Choroid plexus epithelial cell (primary cell): ENCODE data around the gene GALNT17.

Source experiments
- DNase-seq: peaks from one replicate; pipeline ENCODE4 v3.0.0-alpha.2; 2010; ENCODE audit warnings: low read depth
- H3K4me3 ChIP-seq: 2 replicates; pipeline ENCODE4 v1.5.1; 2011; ENCODE audit warnings: low read depth, mild to moderate bottlenecking, control low read depth, low read length, moderate library complexity
- CTCF ChIP-seq: conservative IDR thresholded peaks from 2 replicates; pipeline ENCODE4 v1.5.1; 2011; ENCODE audit warnings: low read depth, mild to moderate bottlenecking, control low read depth, inconsistent platforms, low read length, moderate library complexity

The GALNT17 gene

GRCh38 chr7:71264005-71264404 lies 132.1 kb downstream of the GALNT17 start:
- H3K4me3 ChIP-seq = no peak overlapping the region
- no peak for DNase-seq

GRCh38 chr7:71266912-71267311 lies 135.0 kb downstream of the GALNT17 start:
- H3K4me3 ChIP-seq = no peak overlapping the region
- no peak for TF ChIP-seq CTCF
- DNase-seq = no peak

More at GRCh38 chr7:71264005-71264404, 132.1 kb downstream of the GALNT17 start:
- no peak for TF ChIP-seq CTCF

- no peak overlapping the region for H3K4me3 ChIP-seq
- TF ChIP-seq CTCF = no peak
- DNase-seq = no peak
Observed at GRCh38 chr7:71267734-71268469, 136.0 kb downstream of the GALNT17 start.

- no peak for DNase-seq
- H3K4me3 ChIP-seq = no peak overlapping the region
- no peak for TF ChIP-seq CTCF
Observed at GRCh38 chr7:71270558-71270957, 138.6 kb downstream of the GALNT17 start.

- DNase-seq = no peak
- no peak for TF ChIP-seq CTCF
- no peak overlapping the region for H3K4me3 ChIP-seq
Observed at GRCh38 chr7:71271203-71271602, 139.3 kb downstream of the GALNT17 start.

- no peak for TF ChIP-seq CTCF
- DNase-seq = no peak
- no peak overlapping the region for H3K4me3 ChIP-seq
Observed at GRCh38 chr7:71272509-71273490, 140.9 kb downstream of the GALNT17 start.
